Stimulated activated naive B cell treated with anti-CD40 and anti-IgM and Interleukin-4, amounts not matched to agents 10 μg/mL and 1 μg/mL and 100 μg/mL, for 72 hours (primary cell): ENCODE data around the gene CDH13.

Source experiments
- ATAC-seq, 2 donors: fragments of 150-1000 bp; cut with Tn5 transposase; replicated peaks; 2 replicates each; pipeline ENCODE4 v1.10.0; 2021; ENCODE audit warnings: moderate library complexity in 1 of 2
- DNase-seq: peaks from one replicate; pipeline ENCODE4 v3.0.0; 2021
- H3K27ac Mint-ChIP-seq: one replicate; pipeline ENCODE4 v1.8.0; 2022; ENCODE audit warnings: mild to moderate bottlenecking, mixed read lengths
- H3K27me3 Mint-ChIP-seq, 2 donors: one replicate each; pipeline ENCODE4 v1.8.0; 2022; ENCODE audit warnings: mixed read lengths in 2 of 2
- H3K36me3 Mint-ChIP-seq, 2 donors: one replicate each; pipeline ENCODE4 v1.8.0; 2022; ENCODE audit warnings: mixed read lengths in 2 of 2, mild to moderate bottlenecking in 1 of 2
- H3K4me1 Mint-ChIP-seq, 2 donors: one replicate each; pipeline ENCODE4 v1.8.0; 2022; ENCODE audit warnings: mixed read lengths in 2 of 2, mild to moderate bottlenecking in 1 of 2
- H3K4me3 Mint-ChIP-seq, 2 donors: one replicate each; pipeline ENCODE4 v1.8.0; 2022; ENCODE audit warnings: mild to moderate bottlenecking in 2 of 2, mixed read lengths in 2 of 2, moderate library complexity in 1 of 2
- H3K9me3 Mint-ChIP-seq, 2 donors: one replicate each; pipeline ENCODE4 v1.8.0; 2022; ENCODE audit warnings: mixed read lengths in 2 of 2, mild to moderate bottlenecking in 1 of 2

The CDH13 gene

GRCh38 chr16:83004868-83005652, 378.3 kb downstream of the CDH13 start:
- Mint-ChIP-seq H3K9me3 (peaks cover 0 to 2% of the 10 kb centered on the region in 2 donors), H3K36me3 (no peaks in the 10 kb centered on the region), H3K27ac (no peak overlapping the region), H3K4me1 (no peaks in the 10 kb centered on the region), H3K4me3 (no peak overlapping the region), H3K27me3 (peaks cover 0 to 9% of the 10 kb centered on the region in 2 donors)
- DNase-seq (no peak), ATAC-seq (no peak)

- H3K27me3 Mint-ChIP-seq: peaks cover 0 to 9% of the 10 kb centered on the region in 2 donors
- peaks cover 0 to 2% of the 10 kb centered on the region in 2 donors for H3K9me3 Mint-ChIP-seq
- H3K4me3 Mint-ChIP-seq: no peak overlapping the region
- ATAC-seq (no peak), DNase-seq (no peak)
- H3K4me1 Mint-ChIP-seq: no peaks in the 10 kb centered on the region
- H3K36me3 Mint-ChIP-seq: no peaks in the 10 kb centered on the region
- no peak overlapping the region for H3K27ac Mint-ChIP-seq
Measured at GRCh38 chr16:83005653-83006160, 378.9 kb downstream of the CDH13 start.

- no peak overlapping the region for H3K27ac Mint-ChIP-seq
- no peak overlapping the region for H3K4me3 Mint-ChIP-seq
- ATAC-seq (peak in 1 of 2 donors; percentile 33), DNase-seq (no peak)
- H3K9me3 Mint-ChIP-seq: peaks cover 0 to 2% of the 10 kb centered on the region in 2 donors
- peaks cover 0 to 9% of the 10 kb centered on the region in 2 donors for H3K27me3 Mint-ChIP-seq
- no peaks in the 10 kb centered on the region for H3K4me1 Mint-ChIP-seq
- H3K36me3 Mint-ChIP-seq: no peaks in the 10 kb centered on the region
Measured at GRCh38 chr16:83010776-83011720, 384.3 kb downstream of the CDH13 start.

GRCh38 chr16:83011939-83012338, 385.2 kb downstream of the CDH13 start:
- peaks cover 0 to 2% of the 10 kb centered on the region in 2 donors for H3K9me3 Mint-ChIP-seq
- ATAC-seq (no peak), DNase-seq (no peak)
- H3K4me1 Mint-ChIP-seq: no peaks in the 10 kb centered on the region
- H3K27ac Mint-ChIP-seq: no peak overlapping the region
- H3K36me3 Mint-ChIP-seq: no peaks in the 10 kb centered on the region
- no peak overlapping the region for H3K4me3 Mint-ChIP-seq
- H3K27me3 Mint-ChIP-seq: peaks cover 0 to 9% of the 10 kb centered on the region in 2 donors

- DNase-seq (no peak), ATAC-seq (no peak)
- Mint-ChIP-seq H3K9me3 (peaks cover 0 to 2% of the 10 kb centered on the region in 2 donors), H3K36me3 (no peaks in the 10 kb centered on the region), H3K4me1 (no peaks in the 10 kb centered on the region), H3K4me3 (no peak overlapping the region), H3K27ac (no peak overlapping the region), H3K27me3 (peaks cover 0 to 8% of the 10 kb centered on the region in 2 donors)
Measured at GRCh38 chr16:83013071-83013470, 386.3 kb downstream of the CDH13 start.

- Mint-ChIP-seq H3K27me3 (no peaks in the 10 kb centered on the region), H3K36me3 (no peaks in the 10 kb centered on the region), H3K9me3 (no peaks in the 10 kb centered on the region), H3K4me1 (peaks cover 0 to 7% of the 10 kb centered on the region in 2 donors), H3K27ac (no peak overlapping the region), H3K4me3 (no peak overlapping the region)
- ATAC-seq: no peak
- no peak for DNase-seq
Measured at GRCh38 chr16:83019963-83020362, 393.2 kb downstream of the CDH13 start.

GRCh38 chr16:83021045-83021444, 394.3 kb downstream of the CDH13 start:
- H3K27me3 Mint-ChIP-seq: no peaks in the 10 kb centered on the region
- peaks cover 0 to 7% of the 10 kb centered on the region in 2 donors for H3K4me1 Mint-ChIP-seq
- ATAC-seq (peak; percentile 72 to 85), DNase-seq (no peak)
- no peak overlapping the region for H3K27ac Mint-ChIP-seq
- H3K9me3 Mint-ChIP-seq: no peaks in the 10 kb centered on the region
- H3K36me3 Mint-ChIP-seq: no peaks in the 10 kb centered on the region
- no peak overlapping the region for H3K4me3 Mint-ChIP-seq

- H3K4me3 Mint-ChIP-seq: no peak overlapping the region
- no peaks in the 10 kb centered on the region for H3K9me3 Mint-ChIP-seq
- H3K36me3 Mint-ChIP-seq: no peaks in the 10 kb centered on the region
- no peak for ATAC-seq
- peaks cover 0 to 7% of the 10 kb centered on the region in 2 donors for H3K4me1 Mint-ChIP-seq
- no peaks in the 10 kb centered on the region for H3K27me3 Mint-ChIP-seq
- no peak overlapping the region for H3K27ac Mint-ChIP-seq
- no peak for DNase-seq
Measured at GRCh38 chr16:83021746-83022145, 395.0 kb downstream of the CDH13 start.

- H3K36me3 Mint-ChIP-seq: no peaks in the 10 kb centered on the region
Measured at GRCh38 chr16:83023011-83023410, 396.2 kb downstream of the CDH13 start.

GRCh38 chr16:83023640-83024039, 396.9 kb downstream of the CDH13 start:
- Mint-ChIP-seq H3K4me3 (no peak overlapping the region), H3K27me3 (no peaks in the 10 kb centered on the region), H3K4me1 (peaks cover 0 to 7% of the 10 kb centered on the region in 2 donors), H3K9me3 (no peaks in the 10 kb centered on the region), H3K27ac (no peak overlapping the region), H3K36me3 (no peaks in the 10 kb centered on the region)
- no peak for ATAC-seq
- DNase-seq: no peak

More at GRCh38 chr16:83023011-83023410, 396.2 kb downstream of the CDH13 start:
- ATAC-seq (no peak), DNase-seq (no peak)
- Mint-ChIP-seq H3K9me3 (no peaks in the 10 kb centered on the region), H3K27me3 (no peaks in the 10 kb centered on the region), H3K4me3 (no peak overlapping the region), H3K27ac (no peak overlapping the region), H3K4me1 (peaks cover 0 to 7% of the 10 kb centered on the region in 2 donors)

GRCh38 chr16:83027973-83028372, 401.2 kb downstream of the CDH13 start:
- ATAC-seq (no peak), DNase-seq (no peak)
- H3K4me1 Mint-ChIP-seq: no peaks in the 10 kb centered on the region
- no peaks in the 10 kb centered on the region for H3K27me3 Mint-ChIP-seq
- peaks cover 6 to 7% of the 10 kb centered on the region in 2 donors for H3K9me3 Mint-ChIP-seq
- H3K27ac Mint-ChIP-seq: no peak overlapping the region
- H3K4me3 Mint-ChIP-seq: no peak overlapping the region
- H3K36me3 Mint-ChIP-seq: no peaks in the 10 kb centered on the region

- no peak for ATAC-seq
- Mint-ChIP-seq H3K9me3 (peaks cover 6 to 7% of the 10 kb centered on the region in 2 donors), H3K27ac (no peak overlapping the region), H3K27me3 (no peaks in the 10 kb centered on the region), H3K4me3 (no peak overlapping the region), H3K36me3 (no peaks in the 10 kb centered on the region), H3K4me1 (no peaks in the 10 kb centered on the region)
- no peak for DNase-seq
Measured at GRCh38 chr16:83029467-83029866, 402.7 kb downstream of the CDH13 start.

- DNase-seq (no peak), ATAC-seq (peak; percentile 34 to 48)
- no peak overlapping the region for H3K27ac Mint-ChIP-seq
- H3K27me3 Mint-ChIP-seq: peaks cover 0 to 2% of the 10 kb centered on the region in 2 donors
- H3K36me3 Mint-ChIP-seq: no peaks in the 10 kb centered on the region
- H3K4me1 Mint-ChIP-seq: no peaks in the 10 kb centered on the region
- no peak overlapping the region for H3K4me3 Mint-ChIP-seq
- peaks cover 6 to 7% of the 10 kb centered on the region in 2 donors for H3K9me3 Mint-ChIP-seq
Measured at GRCh38 chr16:83031524-83031923, 404.8 kb downstream of the CDH13 start.

GRCh38 chr16:83037102-83037501, 410.3 kb downstream of the CDH13 start:
- DNase-seq (no peak), ATAC-seq (no peak)
- Mint-ChIP-seq H3K4me3 (no peak overlapping the region), H3K36me3 (no peaks in the 10 kb centered on the region), H3K27ac (no peak overlapping the region), H3K4me1 (no peaks in the 10 kb centered on the region), H3K9me3 (no peaks in the 10 kb centered on the region), H3K27me3 (peaks cover 5 to 7% of the 10 kb centered on the region in 2 donors)
